ENCODE measurements around the gene TSPEAR. TPM values are rescaled to one million over a fixed set of nuclear protein-coding genes. Genes with fewer than 3 reads are reported as not detected.

Gene TSPEAR
- total and polyA plus RNA-seq, 2 of the 13 experiments (the other 11 are each of a cell fraction or from before 2014, with no cell fraction given), result 0.07 to 0.32 TPM

- TF ChIP-seq POGK (CRISPR knock-in tag; conservative IDR thresholded peaks at IDR 0.05) (no peak), SOX5 (CRISPR knock-in tag; IDR thresholded peaks at IDR 0.05; ENCODE audit: borderline replicate concordance) (no peak), SETDB1 (CRISPR knock-in tag; IDR thresholded peaks at IDR 0.05; ENCODE audit: borderline replicate concordance) (no peak)
Measured at GRCh38 chr21:44511219-44511937, 200.0 kb downstream of the TSPEAR start (continued).

GRCh38 chr21:44510508-44511218 is 200.7 kb downstream of the TSPEAR start:
- H3K9me3 ChIP-seq (ENCODE audit: low read length), result no peaks in the 10 kb centered on the region
- peaks cover 63% of the 10 kb centered on the region for H3K4me1 ChIP-seq (ENCODE audit: insufficient read depth, low read length)
- H3K4me3 ChIP-seq (replicated peaks in 1 of 3; ENCODE audit: insufficient read depth in 1 of 3, low read depth in 2 of 3, low read length in 3 of 3), result peak overlapping the region in 1 of 3 experiments; percentile 23; a peak in 1 of 6 replicates
- no peaks in the 10 kb centered on the region; a peak in 1 of 5 replicates for H3K27me3 ChIP-seq (ENCODE audit: control insufficient read depth in 1 of 2, insufficient read depth in 2 of 2, low read length in 2 of 2)
- FAIRE-seq (peak; percentile 48), DNase-seq (ENCODE audit: low spot score) (peak; percentile 57), ATAC-seq (peak; percentile 47)
- no peak overlapping the region for H2AFZ ChIP-seq (ENCODE audit: low read length)
- H3K27ac ChIP-seq (ENCODE audit: extremely low read length, insufficient read depth, low read length), result peak overlapping the region; percentile 45
- no TSS peak for BruUV-seq (replicated peaks)
- in situ Hi-C loops (cut with HindIII; ENCODE audit: extremely low pct_ligation_motif_present, low pct_unique_long_range_greater_than_20kb), result no loop called here
- H3K4me2 ChIP-seq (ENCODE audit: low read depth, low read length), result peak overlapping the region; percentile 57
- POLR2A ChIA-PET, result interaction anchor here (0.6 to 1.6 kb wide), 3 partner anchors 27 to 283 kb away, joined by 3 to 4 read pairs (median 3); no protein-coding TSS in a partner anchor
- peaks cover 14 to 19% of the 10 kb centered on the region in 2 experiments for H3K36me3 ChIP-seq (replicated peaks in 1 of 2; ENCODE audit: control insufficient read depth in 1 of 2, insufficient read depth in 2 of 2, low read length in 2 of 2)
- CTCF ChIA-PET (ENCODE audit: low intra/inter-chr PET ratio, low total read pairs), result interaction anchor here (2.0 kb wide), 1 partner anchor 283 kb away, joined by 14 read pairs; no protein-coding TSS in a partner anchor
- 31% methylated on average over 23 of the region's 36 CpGs for WGBS (ENCODE audit: low lambda C conversion rate)
- peaks cover 25% of the 10 kb centered on the region for H3K79me2 ChIP-seq (ENCODE audit: insufficient read depth, low read length)
- no peaks in the 10 kb centered on the region for H4K20me1 ChIP-seq (ENCODE audit: insufficient read depth, low read length)
- H3K9ac ChIP-seq (ENCODE audit: insufficient read depth, low read depth, low read length), result no peak overlapping the region
- intact Hi-C loops (cut with micrococcal nuclease; ENCODE audit: unreplicated experiment), result loop anchor here (5.0 kb wide), 1 partner anchor 232 kb away; no protein-coding TSS in a partner anchor
- TF ChIP-seq PCBP2 (optimal IDR thresholded peaks at IDR 0.05; ENCODE audit: low read depth, low read length, poor library complexity, severe bottlenecking) (no peak), CHCHD3 (CRISPR knock-in tag; IDR thresholded peaks at IDR 0.05) (0 out of 2 replicates have a peak, but pooled peaks have one; percentile 79), SP2 (CRISPR knock-in tag; IDR thresholded peaks at IDR 0.05) (no peak), ZNF225 (CRISPR knock-in tag; IDR thresholded peaks at IDR 0.05) (peak; percentile 43; the same call in 1 of the 2 replicates), PLRG1 (conservative IDR thresholded peaks at IDR 0.05) (no peak), ZNF329 (CRISPR knock-in tag; IDR thresholded peaks at IDR 0.05; ENCODE audit: low read depth) (no peak), NFE2L1 (CRISPR knock-in tag; IDR thresholded peaks at IDR 0.05; ENCODE audit: borderline replicate concordance) (no peak), FOXP4 (CRISPR knock-in tag; IDR thresholded peaks at IDR 0.05) (0 out of 2 replicates have a peak, but pooled peaks have one; percentile 13), ZNF770 (CRISPR knock-in tag; IDR thresholded peaks at IDR 0.05) (no peak), SRSF4 (IDR thresholded peaks at IDR 0.05; ENCODE audit: low read depth, low read length, poor library complexity, severe bottlenecking) (no peak), ZNF782 (CRISPR knock-in tag; IDR thresholded peaks at IDR 0.05; ENCODE audit: borderline replicate concordance) (peak; percentile 78; the same call in 1 of the 2 replicates)
